Measurements from ENCODE around the gene FAM229A. TPM values are rescaled to one million over a fixed set of nuclear protein-coding genes. Genes with fewer than 3 reads are reported as not detected.

FAM229A gene
- total RNA-seq, 2 experiments from 2014 or later: 4.6 to 5.5 TPM

DNA sequence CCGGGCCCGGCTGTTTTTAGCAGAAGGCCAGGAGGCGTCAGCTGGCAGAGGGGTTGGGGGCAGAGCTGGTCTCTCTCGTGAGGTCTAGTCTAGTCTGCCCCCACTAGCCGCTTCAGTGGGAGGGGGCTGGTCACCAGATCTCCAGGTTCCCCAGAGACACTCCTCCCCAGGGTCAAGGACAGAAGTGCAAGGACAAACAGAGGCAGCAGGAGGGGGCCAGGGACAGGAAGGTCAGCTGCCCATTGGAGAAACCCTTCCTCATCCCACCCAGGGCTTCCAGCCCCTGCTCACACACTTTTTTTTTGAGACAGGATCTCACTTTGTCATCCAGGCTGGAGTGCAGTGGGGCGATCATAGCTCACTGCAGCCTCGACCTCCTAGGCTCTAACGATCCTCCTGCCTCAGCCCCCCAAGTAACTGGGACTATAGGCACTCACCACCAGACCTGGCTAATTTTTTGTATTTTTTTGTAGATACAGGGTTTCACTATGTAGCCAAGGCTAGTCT, 10.0 kb downstream of the FAM229A start:
- Mint-ChIP-seq H3K27me3 (no peaks in the 10 kb centered on the region), H3K36me3 (ENCODE audit: low read depth) (no peaks in the 10 kb centered on the region), H3K4me3 (peak overlapping the region; percentile 79), H3K4me1 (ENCODE audit: low read depth) (peaks cover 39% of the 10 kb centered on the region), H3K9me3 (peaks cover 6% of the 10 kb centered on the region), H3K27ac (no peak overlapping the region)
- ChIA-PET CTCF (interaction anchor here (0.8 to 4.3 kb wide), 4 partner anchors 10 to 104 kb away, joined by 3 to 17 read pairs (median 4); partner anchors contain the start of gene MARCKSL1), POLR2A (interaction anchor here (0.6 to 6.7 kb wide), 9 partner anchors 10 to 280 kb away, joined by 3 to 39 read pairs (median 4); partner anchors contain the start of genes BSDC1, MARCKSL1 and TMEM39B)
- ATAC-seq (no peak), DNase-seq (no peak)
- TF ChIP-seq, protein P1, sequence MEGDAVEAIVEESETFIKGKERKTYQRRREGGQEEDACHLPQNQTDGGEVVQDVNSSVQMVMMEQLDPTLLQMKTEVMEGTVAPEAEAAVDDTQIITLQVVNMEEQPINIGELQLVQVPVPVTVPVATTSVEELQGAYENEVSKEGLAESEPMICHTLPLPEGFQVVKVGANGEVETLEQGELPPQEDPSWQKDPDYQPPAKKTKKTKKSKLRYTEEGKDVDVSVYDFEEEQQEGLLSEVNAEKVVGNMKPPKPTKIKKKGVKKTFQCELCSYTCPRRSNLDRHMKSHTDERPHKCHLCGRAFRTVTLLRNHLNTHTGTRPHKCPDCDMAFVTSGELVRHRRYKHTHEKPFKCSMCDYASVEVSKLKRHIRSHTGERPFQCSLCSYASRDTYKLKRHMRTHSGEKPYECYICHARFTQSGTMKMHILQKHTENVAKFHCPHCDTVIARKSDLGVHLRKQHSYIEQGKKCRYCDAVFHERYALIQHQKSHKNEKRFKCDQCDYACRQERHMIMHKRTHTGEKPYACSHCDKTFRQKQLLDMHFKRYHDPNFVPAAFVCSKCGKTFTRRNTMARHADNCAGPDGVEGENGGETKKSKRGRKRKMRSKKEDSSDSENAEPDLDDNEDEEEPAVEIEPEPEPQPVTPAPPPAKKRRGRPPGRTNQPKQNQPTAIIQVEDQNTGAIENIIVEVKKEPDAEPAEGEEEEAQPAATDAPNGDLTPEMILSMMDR (IDR thresholded peaks at IDR 0.05): no peak
- intact Hi-C loops (cut with micrococcal nuclease): no loop called here

DNA sequence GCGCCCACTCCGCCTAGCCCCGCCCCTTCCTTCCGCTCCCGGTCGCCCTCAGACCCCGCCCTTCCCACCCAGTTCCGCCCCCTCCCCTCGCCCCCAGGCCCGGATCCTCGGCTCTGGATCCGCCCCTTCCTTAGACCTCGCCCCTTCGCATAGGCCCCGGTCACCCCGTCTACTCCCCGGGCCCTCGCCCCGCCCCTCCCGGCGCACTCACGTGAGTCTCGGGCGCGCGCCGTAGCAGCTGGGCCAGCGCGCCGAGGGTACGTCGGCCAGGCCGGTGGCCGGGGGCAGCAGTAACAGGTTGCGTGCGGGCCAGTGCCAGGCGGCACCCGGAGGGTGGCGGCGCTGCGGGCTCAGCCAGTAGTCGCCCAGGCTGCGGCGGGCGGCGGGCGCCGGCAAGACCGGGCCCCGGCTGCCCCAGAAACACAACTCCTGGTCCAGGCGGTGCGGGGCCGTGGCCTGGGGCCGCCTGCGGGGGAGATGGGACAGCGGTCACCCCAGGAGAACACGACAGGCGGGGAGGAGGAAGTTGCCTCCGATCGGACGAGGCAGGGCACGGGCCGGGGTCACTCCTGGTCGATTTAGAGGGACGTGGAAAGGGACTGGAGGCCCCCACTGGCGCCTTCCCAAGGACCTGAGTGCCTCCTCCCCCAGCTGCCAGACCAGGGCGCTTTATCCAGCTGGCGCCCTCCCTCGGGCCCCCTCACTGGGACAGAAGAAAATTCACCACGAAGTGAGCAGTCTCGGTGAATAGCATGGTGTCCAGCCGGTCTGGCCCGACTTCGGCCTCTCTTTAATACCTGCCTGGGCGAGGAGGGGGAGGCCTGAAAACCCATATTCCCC, 10.7 kb downstream of the FAM229A start:
- TF ChIP-seq, protein P1 (IDR thresholded peaks at IDR 0.05): peak; percentile 3
- Mint-ChIP-seq H3K9me3 (peaks cover 6% of the 10 kb centered on the region), H3K27ac (peak overlapping the region; percentile 85), H3K36me3 (ENCODE audit: low read depth) (no peaks in the 10 kb centered on the region), H3K4me3 (peak overlapping the region; percentile 79), H3K4me1 (ENCODE audit: low read depth) (peaks cover 39% of the 10 kb centered on the region), H3K27me3 (no peaks in the 10 kb centered on the region)
- ChIA-PET CTCF (interaction anchor here (0.8 to 4.3 kb wide), 4 partner anchors 10 to 103 kb away, joined by 3 to 17 read pairs (median 4); partner anchors contain the start of gene MARCKSL1), POLR2A (interaction anchor here (0.8 to 6.7 kb wide), 6 partner anchors 10 to 279 kb away, joined by 3 to 39 read pairs (median 4); partner anchors contain the start of genes BSDC1, MARCKSL1 and TMEM39B)
- peak; percentile 92 for DNase-seq
- ATAC-seq: peak; percentile 95
- intact Hi-C loops (cut with micrococcal nuclease): no loop called here

DNA sequence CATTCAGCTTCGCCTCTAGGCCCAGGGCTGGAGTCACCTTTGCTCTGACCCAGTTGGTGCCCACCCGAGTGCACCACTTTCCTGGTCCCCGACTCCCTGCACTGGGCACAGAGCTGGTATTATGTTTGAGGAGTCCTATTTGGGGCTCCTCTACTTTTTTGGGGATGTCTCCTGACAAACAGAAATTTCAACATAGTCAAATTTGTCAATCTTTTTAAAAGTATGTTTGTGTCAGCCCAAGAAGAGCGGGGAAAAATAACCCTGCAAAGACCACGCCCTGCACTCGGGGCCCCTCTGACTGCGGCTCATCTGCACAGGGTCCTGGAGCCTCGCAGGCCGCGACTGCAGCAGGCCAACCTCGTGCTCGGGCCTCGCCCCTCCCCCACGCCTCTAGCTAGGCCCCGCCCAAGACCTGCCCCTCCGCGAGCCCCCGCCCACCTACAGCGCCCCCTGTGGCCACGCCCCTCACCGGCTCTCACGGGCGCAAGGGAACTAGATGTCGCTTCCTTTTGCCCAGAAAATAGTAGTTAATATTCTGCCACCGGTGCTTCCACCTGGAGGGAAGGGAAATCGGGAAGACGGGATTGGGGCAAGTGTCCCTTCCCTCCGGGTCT, 11.4 kb downstream of the FAM229A start:
- H3K4me3 Mint-ChIP-seq: peak overlapping the region; percentile 79
- ATAC-seq (peak; percentile 85), DNase-seq (peak; percentile 83)
- no peaks in the 10 kb centered on the region for H3K36me3 Mint-ChIP-seq (ENCODE audit: low read depth)
- H3K27ac Mint-ChIP-seq: peak overlapping the region; percentile 85
- intact Hi-C loops (cut with micrococcal nuclease): no loop called here
- ChIA-PET CTCF (interaction anchor here (0.8 to 0.9 kb wide), 3 partner anchors 12 to 103 kb away, joined by 3 to 4 read pairs (median 3); partner anchors contain the start of gene MARCKSL1), POLR2A (interaction anchor here (1.0 to 6.7 kb wide), 3 partner anchors 9 to 43 kb away, joined by 4 to 39 read pairs (median 9); partner anchors contain the start of genes BSDC1 and MARCKSL1)
- H3K27me3 Mint-ChIP-seq: no peaks in the 10 kb centered on the region
- peaks cover 45% of the 10 kb centered on the region for H3K4me1 Mint-ChIP-seq (ENCODE audit: low read depth)
- TF ChIP-seq, protein P1 (IDR thresholded peaks at IDR 0.05): peak; percentile 75
- peaks cover 6% of the 10 kb centered on the region for H3K9me3 Mint-ChIP-seq

DNA sequence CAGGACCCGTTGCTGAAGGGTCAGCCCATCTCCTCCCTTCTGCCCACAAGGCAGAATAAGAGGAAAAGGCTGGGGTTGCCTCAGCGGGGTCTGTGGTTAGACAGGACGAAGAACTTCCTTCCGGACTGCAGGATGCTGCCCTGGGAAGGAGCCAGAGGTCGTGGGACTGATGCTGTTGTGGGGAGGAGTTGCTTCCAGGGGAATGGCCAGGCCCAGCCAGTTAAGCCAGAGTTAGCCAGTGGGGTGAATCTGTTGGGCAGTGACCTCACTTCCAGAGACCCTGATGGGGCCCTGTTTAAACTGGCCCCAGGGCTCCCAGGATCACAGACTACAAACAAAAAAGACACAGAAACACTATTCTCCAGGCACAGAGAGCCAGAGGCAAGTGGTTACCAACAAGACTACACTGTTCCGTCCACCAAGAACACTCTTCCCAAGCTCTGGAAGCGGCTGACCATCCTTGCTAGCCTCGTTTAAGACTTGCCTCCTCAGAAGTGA, 13.0 kb downstream of the FAM229A start:
- no peaks in the 10 kb centered on the region for H3K36me3 Mint-ChIP-seq (ENCODE audit: low read depth)
- CTCF ChIA-PET: no interaction called here
- intact Hi-C loops (cut with micrococcal nuclease): no loop called here
- no peaks in the 10 kb centered on the region for H3K27me3 Mint-ChIP-seq
- no peak for DNase-seq
- H3K27ac Mint-ChIP-seq: no peak overlapping the region
- peaks cover 6% of the 10 kb centered on the region for H3K9me3 Mint-ChIP-seq
- peaks cover 55% of the 10 kb centered on the region for H3K4me1 Mint-ChIP-seq (ENCODE audit: low read depth)
- POLR2A ChIA-PET: interaction anchor here (1.0 to 6.7 kb wide), 3 partner anchors 13 to 78 kb away, joined by 4 to 39 read pairs (median 4); partner anchors contain the start of gene MARCKSL1
- H3K4me3 Mint-ChIP-seq: no peak overlapping the region
- ATAC-seq: no peak
- TF ChIP-seq, protein P1 (IDR thresholded peaks at IDR 0.05): no peak

All from activated CD8-positive, alpha-beta T cell treated with anti-CD3 and anti-CD28 coated beads for 36 hours (primary cell).